Measurements from ENCODE around the gene FBXL15.

GRCh38 chr10:102418622-102419268 lies 1.9 kb upstream of the FBXL15 start, which contains the start of gene PSD:
- no peak for TF ChIP-seq EP300 (IDR thresholded peaks at IDR 0.05; ENCODE audit: borderline replicate concordance)
- no peak for TF ChIP-seq ZBTB7A (IDR thresholded peaks at IDR 0.05; ENCODE audit: low read depth)
- no peak for TF ChIP-seq TAF1 (IDR thresholded peaks at IDR 0.05; ENCODE audit: low read depth)
- TF ChIP-seq FOXM1 (IDR thresholded peaks at IDR 0.05; ENCODE audit: borderline replicate concordance, low read depth) = no peak
- TF ChIP-seq REST (IDR thresholded peaks at IDR 0.05; ENCODE audit: low read depth) = no peak
- peak; percentile 19; the same call in 1 of the 2 replicates for TF ChIP-seq USF1 (IDR thresholded peaks at IDR 0.05)
- TF ChIP-seq CREB1 (IDR thresholded peaks at IDR 0.05; ENCODE audit: low read depth) = no peak
- no peak for TF ChIP-seq YY1 (IDR thresholded peaks at IDR 0.05; ENCODE audit: low read depth)
- no peak for TF ChIP-seq TEAD4 (IDR thresholded peaks at IDR 0.05)

Measured in Ishikawa (cell line).